ENCODE measurements around the gene WWOX. TPM values are rescaled to one million over a fixed set of nuclear protein-coding genes. Genes with fewer than 3 reads are reported as not detected.

Gene WWOX
- total and polyA plus RNA-seq, 2 of the 8 experiments (the other 6 are each of a cell fraction or from before 2014, with no cell fraction given) = 5.4 to 16.7 TPM

- POLR2A ChIA-PET (ENCODE audit: partially characterized antibody) = no interaction called here
- TF ChIP-seq EP300 (IDR thresholded peaks at IDR 0.05; ENCODE audit: borderline replicate concordance in 1 of 2, low read depth in 2 of 2, low read length in 2 of 2) (no peak), BACH1 (IDR thresholded peaks at IDR 0.05; ENCODE audit: low read length) (no peak), CHD1 (IDR thresholded peaks at IDR 0.05; ENCODE audit: low read depth, low read length) (no peak), RXRA (IDR thresholded peaks at IDR 0.05; ENCODE audit: insufficient read depth, low read depth, low read length) (no peak), HDAC2 (IDR thresholded peaks at IDR 0.05; ENCODE audit: borderline replicate concordance in 1 of 2, low read depth in 2 of 2, low read length in 2 of 2) (no peak), CBX5 (IDR thresholded peaks at IDR 0.05; ENCODE audit: low read depth, low read length) (no peak), SRF (IDR thresholded peaks at IDR 0.05; ENCODE audit: low read depth, low read length) (no peak), HDAC6 (IDR thresholded peaks at IDR 0.05; ENCODE audit: low read depth, low read length) (no peak), BRCA1 (IDR thresholded peaks at IDR 0.05; ENCODE audit: low read depth, low read length) (no peak), ZNF274 (IDR thresholded peaks at IDR 0.05; ENCODE audit: borderline replicate concordance, extremely low read depth, low read length) (no peak), SUZ12 (IDR thresholded peaks at IDR 0.05; ENCODE audit: low read length) (no peak), JUND (IDR thresholded peaks at IDR 0.05; ENCODE audit: low read length) (no peak), TAF7 (optimal IDR thresholded peaks at IDR 0.05; ENCODE audit: borderline replicate concordance, low read depth, low read length) (no peak)
Observed at GRCh38 chr16:78681743-78682142, 582.3 kb downstream of the WWOX start.

More at GRCh38 chr16:78681743-78682142, 582.3 kb downstream of the WWOX start:
- H3K9ac ChIP-seq (replicated peaks in 1 of 4; ENCODE audit: extremely low read depth in 1 of 4, low read depth in 3 of 4, low read length in 3 of 4) = no peak overlapping the region
- H3K79me2 ChIP-seq (ENCODE audit: control insufficient read depth in 1 of 2, insufficient read depth in 2 of 2, low read length in 2 of 2) = no peaks in the 10 kb centered on the region
- no peak overlapping the region for H3K4me3 ChIP-seq (ENCODE audit: extremely low read depth in 1 of 4, insufficient read depth in 2 of 4, low read depth in 3 of 4, low read length in 4 of 4)
- no peaks in the 10 kb centered on the region for H3K23me2 ChIP-seq (ENCODE audit: low read depth, low read length)
- H3K4me1 ChIP-seq (replicated peaks in 1 of 4; ENCODE audit: control insufficient read depth in 3 of 4, insufficient read depth in 4 of 4, low read length in 3 of 4) = no peaks in the 10 kb centered on the region
- H2BK12ac ChIP-seq (ENCODE audit: low read depth, low read length) = no peak overlapping the region
- H2BK5ac ChIP-seq (ENCODE audit: low read depth, low read length) = no peak overlapping the region
- CTCF ChIA-PET (ENCODE audit: partially characterized antibody) = interaction anchor here (0.6 to 2.2 kb wide), 5 partner anchors 9 to 341 kb away, joined by 3 to 7 read pairs (median 4); no protein-coding TSS in a partner anchor
- no peaks in the 10 kb centered on the region for H4K20me1 ChIP-seq (replicated peaks in 1 of 2; ENCODE audit: control insufficient read depth in 1 of 2, insufficient read depth in 2 of 2, low read length in 2 of 2)
- no peak for FAIRE-seq
- no peak overlapping the region for H3K56ac ChIP-seq (replicated peaks; ENCODE audit: insufficient read length, low read depth, low read length)
- no peaks in the 10 kb centered on the region for H3K27me3 ChIP-seq (replicated peaks in 1 of 4; ENCODE audit: control insufficient read depth in 3 of 4, extremely low read depth in 1 of 4, insufficient read depth in 3 of 4, low read length in 3 of 4)
- no peak overlapping the region for H2BK120ac ChIP-seq (replicated peaks; ENCODE audit: low read depth, low read length)
- no peaks in the 10 kb centered on the region for H3K9me3 ChIP-seq (ENCODE audit: insufficient read depth in 2 of 2, low read depth in 1 of 2, low read length in 1 of 2)
- H2AFZ ChIP-seq (ENCODE audit: low read length) = no peak overlapping the region
- no peak overlapping the region for H3K23ac ChIP-seq (ENCODE audit: insufficient read length)
- no peak overlapping the region for H4K5ac ChIP-seq (ENCODE audit: insufficient read length, low read depth, low read length)
- no peak overlapping the region for H2BK15ac ChIP-seq (ENCODE audit: low read length)
- no peaks in the 10 kb centered on the region for H3K79me1 ChIP-seq (ENCODE audit: low read depth, low read length)
- no peak overlapping the region for H4K8ac ChIP-seq (ENCODE audit: extremely low read depth, insufficient read depth, low read length)
- no peak overlapping the region for H2AK5ac ChIP-seq (ENCODE audit: low read depth, low read length)
- H3K14ac ChIP-seq (ENCODE audit: insufficient read length) = no peak overlapping the region
- WGBS, 2 experiments (ENCODE audit: extremely low coverage in 1 of 2, insufficient coverage in 1 of 2, insufficient read length in 1 of 2, insufficient replicate concordance in 2 of 2, low coverage in 1 of 2, low lambda C conversion rate in 2 of 2, missing lambda C conversion rate in 1 of 2) = 92% methylated on average over 8 of the region's 8 CpGs; no CpG with 5 or more reads in 1 of the 2 experiments
- H3K4ac ChIP-seq (replicated peaks; ENCODE audit: insufficient read length, low read depth, low read length) = no peak overlapping the region
- H3K18ac ChIP-seq (ENCODE audit: extremely low read depth, low read length) = no peak overlapping the region
- DNase-seq (ENCODE audit: low read depth in 1 of 2, low spot score in 2 of 2) = no peak
- no peak overlapping the region for H3K4me2 ChIP-seq (ENCODE audit: insufficient read depth in 1 of 2, low read depth in 2 of 2, low read length in 2 of 2)
- no peak overlapping the region for H3K27ac ChIP-seq (ENCODE audit: low read depth, low read length)
- no peak overlapping the region for H4K91ac ChIP-seq (replicated peaks; ENCODE audit: insufficient read length, low read length)
- H2BK20ac ChIP-seq (ENCODE audit: low read length) = no peak overlapping the region
- no peaks in the 10 kb centered on the region for H3K36me3 ChIP-seq (ENCODE audit: control insufficient read depth in 2 of 4, insufficient read depth in 4 of 4, low read length in 3 of 4)

Data from H1 (cell line).